ENCODE results near the gene RHBDL1.

Gene RHBDL1

GRCh38 chr16:720447-720989 is 45.0 kb downstream of the RHBDL1 start:
- no peak for TF ChIP-seq FOXM1 (IDR thresholded peaks at IDR 0.05; ENCODE audit: borderline replicate concordance, low read depth)
- TF ChIP-seq, protein P1, sequence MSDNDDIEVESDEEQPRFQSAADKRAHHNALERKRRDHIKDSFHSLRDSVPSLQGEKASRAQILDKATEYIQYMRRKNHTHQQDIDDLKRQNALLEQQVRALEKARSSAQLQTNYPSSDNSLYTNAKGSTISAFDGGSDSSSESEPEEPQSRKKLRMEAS (IDR thresholded peaks at IDR 0.05), result peak; percentile 36; the same call in 1 of the 2 replicates

DNA sequence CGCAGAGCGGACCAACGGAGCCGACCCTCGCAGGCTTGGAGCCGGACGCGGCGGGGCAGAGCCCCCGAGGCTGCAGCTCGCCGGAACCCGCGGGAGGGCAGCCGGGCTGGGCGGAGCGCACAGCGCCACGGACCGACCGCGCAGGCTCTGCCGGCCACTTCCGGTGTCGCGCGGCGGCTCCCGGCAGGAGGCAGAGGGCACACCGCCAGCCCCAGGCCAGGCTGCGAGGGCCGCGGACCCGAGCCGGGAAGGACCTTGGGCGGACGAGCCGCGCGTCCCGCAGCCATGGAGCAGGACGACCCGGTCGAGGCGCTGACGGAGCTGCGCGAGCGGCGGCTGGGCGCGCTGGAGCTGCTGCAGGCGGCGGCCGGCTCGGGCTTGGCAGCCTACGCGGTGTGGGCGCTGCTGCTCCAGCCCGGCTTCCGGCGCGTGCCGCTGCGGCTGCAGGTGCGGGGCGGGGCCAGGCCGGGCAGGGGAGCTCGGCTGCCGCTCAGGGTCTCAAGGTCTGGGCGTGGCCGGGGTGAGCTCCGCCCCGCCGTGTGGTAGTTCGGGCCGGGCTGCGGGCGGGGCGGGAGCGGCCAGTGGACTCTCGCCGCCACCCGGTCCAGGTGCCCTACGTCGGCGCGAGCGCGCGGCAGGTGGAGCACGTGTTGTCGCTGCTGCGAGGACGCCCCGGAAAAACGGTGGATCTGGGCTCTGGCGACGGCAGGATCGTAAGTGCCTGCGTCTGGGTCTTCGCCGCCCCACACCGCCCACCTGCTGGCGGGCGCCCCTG is 45.7 kb downstream of the RHBDL1 start, which contains the start of gene ANTKMT:
Gene ANTKMT (plus strand): TSS at position 157 of the 775 bp plus-strand sequence. CDS start 129 bp downstream, at position 286.
- no peak for TF ChIP-seq REST (IDR thresholded peaks at IDR 0.05; ENCODE audit: low read depth)
- TF ChIP-seq USF1 (IDR thresholded peaks at IDR 0.05), result peak; percentile 49
- TF ChIP-seq, protein P1 (IDR thresholded peaks at IDR 0.05), result peak; percentile 100
- peak; percentile 82; the same call in 1 of the 2 replicates for TF ChIP-seq NFIC (IDR thresholded peaks at IDR 0.05)
- TF ChIP-seq TCF12 (IDR thresholded peaks at IDR 0.05; ENCODE audit: low read depth), result no peak; the same call in 1 of the 2 replicates
- TF ChIP-seq TAF1 (IDR thresholded peaks at IDR 0.05; ENCODE audit: low read depth), result peak; percentile 25; the same call in 1 of the 2 replicates
- TF ChIP-seq ZBTB7A (IDR thresholded peaks at IDR 0.05; ENCODE audit: low read depth), result 0 out of 2 replicates have a peak, but pooled peaks have one; percentile 73
- 0 out of 2 replicates have a peak, but pooled peaks have one; percentile 10 for TF ChIP-seq YY1 (IDR thresholded peaks at IDR 0.05; ENCODE audit: low read depth)
- 0 out of 2 replicates have a peak, but pooled peaks have one; percentile 26 for TF ChIP-seq TEAD4 (IDR thresholded peaks at IDR 0.05)

DNA sequence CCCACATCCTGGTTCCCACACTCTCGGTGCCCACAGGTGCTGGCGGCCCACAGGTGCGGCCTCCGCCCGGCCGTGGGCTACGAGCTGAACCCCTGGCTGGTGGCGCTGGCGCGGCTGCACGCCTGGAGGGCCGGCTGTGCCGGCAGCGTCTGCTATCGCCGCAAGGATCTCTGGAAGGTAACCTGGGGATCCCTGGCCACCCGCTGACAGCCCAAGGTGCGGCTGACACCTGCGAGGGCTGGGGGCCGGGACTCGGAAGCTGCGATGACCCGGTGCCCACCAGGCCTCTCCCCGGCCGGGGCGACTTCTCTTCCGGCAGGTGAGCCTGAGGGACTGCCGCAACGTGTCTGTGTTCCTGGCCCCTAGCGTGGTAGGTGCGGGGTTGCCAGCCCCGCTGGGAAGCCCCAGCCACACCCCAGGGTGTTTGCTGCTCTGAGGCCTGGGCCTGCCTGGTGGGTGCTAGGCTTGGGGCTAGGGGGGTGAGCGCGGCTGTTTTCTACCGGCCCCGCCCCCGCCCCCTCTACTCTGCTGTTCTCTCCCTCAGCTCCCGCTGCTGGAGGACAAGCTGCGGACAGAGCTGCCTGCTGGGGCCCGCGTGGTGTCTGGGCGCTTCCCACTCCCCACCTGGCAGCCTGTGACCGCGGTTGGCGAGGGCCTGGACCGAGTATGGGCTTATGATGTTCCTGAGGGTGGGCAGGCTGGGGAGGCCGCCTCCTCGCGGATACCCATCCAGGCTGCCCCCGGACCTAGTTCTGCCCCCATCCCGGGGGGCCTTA is 46.5 kb downstream of the RHBDL1 start:
- TF ChIP-seq REST (IDR thresholded peaks at IDR 0.05; ENCODE audit: low read depth), result no peak
- no peak for TF ChIP-seq YY1 (IDR thresholded peaks at IDR 0.05; ENCODE audit: low read depth)
- no peak for TF ChIP-seq EGR1 (IDR thresholded peaks at IDR 0.05)
- TF ChIP-seq TAF1 (IDR thresholded peaks at IDR 0.05; ENCODE audit: low read depth), result no peak
- TF ChIP-seq CEBPB (IDR thresholded peaks at IDR 0.05), result no peak
- TF ChIP-seq FOXM1 (IDR thresholded peaks at IDR 0.05; ENCODE audit: borderline replicate concordance, low read depth), result no peak
- no peak for TF ChIP-seq TEAD4 (IDR thresholded peaks at IDR 0.05)
- TF ChIP-seq CREB1 (IDR thresholded peaks at IDR 0.05; ENCODE audit: low read depth), result no peak
- TF ChIP-seq, protein P1 (IDR thresholded peaks at IDR 0.05), result no peak
- TF ChIP-seq ZBTB7A (IDR thresholded peaks at IDR 0.05; ENCODE audit: low read depth), result no peak
- no peak for TF ChIP-seq TCF12 (IDR thresholded peaks at IDR 0.05; ENCODE audit: low read depth)
- no peak for TF ChIP-seq EP300 (IDR thresholded peaks at IDR 0.05; ENCODE audit: borderline replicate concordance)
- no peak for TF ChIP-seq RAD21 (IDR thresholded peaks at IDR 0.05; ENCODE audit: low read depth)
- no peak for TF ChIP-seq USF1 (IDR thresholded peaks at IDR 0.05)
- TF ChIP-seq NFIC (IDR thresholded peaks at IDR 0.05), result no peak

DNA sequence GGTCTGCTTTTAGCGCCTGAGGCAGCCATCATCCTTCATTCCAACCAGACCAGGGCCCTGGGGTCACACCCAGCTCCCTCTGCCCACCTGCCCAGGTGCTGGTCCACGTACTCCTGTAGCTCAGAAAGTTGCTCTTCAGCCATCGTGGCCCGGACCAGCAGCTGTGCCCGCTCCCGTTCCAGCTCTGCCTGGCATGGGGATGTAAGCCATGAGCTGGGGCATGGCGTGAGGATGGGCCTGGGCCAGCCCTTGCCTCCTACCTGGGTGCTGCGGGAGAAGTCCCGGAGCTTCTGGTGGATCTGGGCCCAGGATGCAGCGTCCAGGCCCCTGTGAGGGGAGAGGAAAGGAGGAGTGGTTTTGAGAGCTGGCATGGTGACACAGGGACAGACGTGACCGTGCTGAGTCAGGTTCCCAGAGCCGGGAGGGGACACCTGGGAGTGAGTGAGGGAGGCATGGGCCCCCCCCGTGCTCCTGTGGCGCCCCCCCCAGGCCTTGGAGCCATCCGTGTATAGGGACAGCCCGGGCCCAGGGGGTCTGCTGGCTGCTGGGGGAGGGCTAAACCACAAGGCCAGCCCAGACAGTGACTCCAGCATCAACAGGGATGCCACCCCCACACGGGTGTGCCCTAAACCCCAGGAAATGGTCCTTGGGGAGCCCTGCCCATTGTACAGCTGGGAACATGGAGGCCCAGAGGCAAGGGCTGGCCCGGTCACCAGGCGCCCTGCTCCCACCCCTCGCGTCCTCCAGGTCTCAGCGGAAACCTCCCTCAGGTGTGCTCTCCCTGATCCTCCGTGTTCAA is 47.6 kb downstream of the RHBDL1 start:
- TF ChIP-seq NFIC (IDR thresholded peaks at IDR 0.05), result no peak
- TF ChIP-seq, protein P1 (IDR thresholded peaks at IDR 0.05), result no peak
- no peak for TF ChIP-seq EGR1 (IDR thresholded peaks at IDR 0.05)
- no peak for TF ChIP-seq USF1 (IDR thresholded peaks at IDR 0.05)
- no peak for TF ChIP-seq ZBTB7A (IDR thresholded peaks at IDR 0.05; ENCODE audit: low read depth)
- no peak for TF ChIP-seq CREB1 (IDR thresholded peaks at IDR 0.05; ENCODE audit: low read depth)
- TF ChIP-seq REST (IDR thresholded peaks at IDR 0.05; ENCODE audit: low read depth), result no peak
- TF ChIP-seq TCF12 (IDR thresholded peaks at IDR 0.05; ENCODE audit: low read depth), result no peak
- no peak for TF ChIP-seq TEAD4 (IDR thresholded peaks at IDR 0.05)
- TF ChIP-seq FOXM1 (IDR thresholded peaks at IDR 0.05; ENCODE audit: borderline replicate concordance, low read depth), result no peak
- no peak for TF ChIP-seq EP300 (IDR thresholded peaks at IDR 0.05; ENCODE audit: borderline replicate concordance)
- TF ChIP-seq RAD21 (IDR thresholded peaks at IDR 0.05; ENCODE audit: low read depth), result no peak
- no peak for TF ChIP-seq YY1 (IDR thresholded peaks at IDR 0.05; ENCODE audit: low read depth)
- TF ChIP-seq TAF1 (IDR thresholded peaks at IDR 0.05; ENCODE audit: low read depth), result no peak
- no peak for TF ChIP-seq CEBPB (IDR thresholded peaks at IDR 0.05)

Data from Ishikawa (cell line).